WTC11 (cell line): ENCODE measurements around the gene EGR1. TPM values are rescaled to one million over a fixed set of nuclear protein-coding genes. Genes with fewer than 3 reads are reported as not detected.

Experiments
- ATAC-seq: fragments of 200-7000 bp; cut with Tn5 transposase; 2 replicates; pipeline ENCODE4 v1.10.0; 2021; ENCODE audit warnings: mild to moderate bottlenecking, moderate library complexity
- CTCF ChIA-PET: fragments of 300-600 bp; sonication (Branson Sonifier 250); formaldehyde crosslinking; loops from one replicate; lab custom pipeline; 2021; ENCODE audit warnings: antibody characterized with exemption; lab: Charles Lee
- POLR2A ChIA-PET: fragments of 350-600 bp; sonication (Branson Sonifier 250); formaldehyde crosslinking; loops from one replicate; lab custom pipeline; 2021; ENCODE audit warnings: antibody characterized with exemption; lab: Charles Lee
- DNase-seq: peaks from one replicate; pipeline ENCODE4 v3.0.0; 2021; ENCODE audit warnings: low spot score
- H3K27ac Mint-ChIP-seq: 2 replicates; pipeline ENCODE4 v1.8.0; 2021; ENCODE audit warnings: mixed read lengths
- H3K27me3 Mint-ChIP-seq: 2 replicates; pipeline ENCODE4 v1.8.0; 2021; ENCODE audit warnings: low read depth, mild to moderate bottlenecking, moderate library complexity, mixed read lengths
- H3K36me3 Mint-ChIP-seq: 2 replicates; pipeline ENCODE4 v1.8.0; 2021; ENCODE audit warnings: mixed read lengths
- H3K4me1 Mint-ChIP-seq: 2 replicates; pipeline ENCODE4 v1.8.0; 2022; ENCODE audit warnings: mixed read lengths
- H3K4me3 Mint-ChIP-seq: 2 replicates; pipeline ENCODE4 v1.8.0; 2021; ENCODE audit warnings: mild to moderate bottlenecking, moderate library complexity, mixed read lengths
- H3K9me3 Mint-ChIP-seq: 2 replicates; pipeline ENCODE4 v1.8.0; 2021; ENCODE audit warnings: mixed read lengths
- ARID4B ChIP-seq: sonication (generic); formaldehyde crosslinking; IDR thresholded peaks from 2 replicates; pipeline ENCODE4 v1.8.0; 2023; ENCODE audit warnings: missing genetic modification reagents, mild to moderate bottlenecking, borderline replicate concordance
- ATF1 ChIP-seq: sonication (generic); formaldehyde crosslinking; IDR thresholded peaks from 2 replicates; pipeline ENCODE4 v1.8.1; 2023; ENCODE audit warnings: mild to moderate bottlenecking, moderate library complexity, missing genetic modification reagents
- FOXJ3 ChIP-seq: sonication (generic); formaldehyde crosslinking; IDR thresholded peaks from 2 replicates; pipeline ENCODE4 v1.9.0; 2021; ENCODE audit warnings: missing genetic modification reagents, mild to moderate bottlenecking, borderline replicate concordance
- FOXP4 ChIP-seq: sonication (generic); formaldehyde crosslinking; IDR thresholded peaks from 2 replicates; pipeline ENCODE4 v1.8.0; 2022; ENCODE audit warnings: mild to moderate bottlenecking, missing genetic modification reagents
- NR1H2 ChIP-seq: sonication (generic); formaldehyde crosslinking; IDR thresholded peaks from 2 replicates; pipeline ENCODE4 v1.9.0; 2021; ENCODE audit warnings: mild to moderate bottlenecking, moderate library complexity, missing genetic modification reagents
- NR3C1 ChIP-seq: sonication (generic); formaldehyde crosslinking; conservative IDR thresholded peaks from 2 replicates; pipeline ENCODE4 v1.8.1; 2023; ENCODE audit warnings: low read depth, mild to moderate bottlenecking, missing genetic modification reagents
- SOX15 ChIP-seq: fragments of 250-450 bp; sonication (Bioruptor Pico); IDR thresholded peaks from 2 replicates; pipeline ENCODE4 v1.9.0; 2021; ENCODE audit warnings: mild to moderate bottlenecking
- SP1 ChIP-seq: sonication (generic); formaldehyde crosslinking; conservative IDR thresholded peaks from 2 replicates; pipeline ENCODE4 v1.8.1; 2022; ENCODE audit warnings: missing genetic modification reagents
- STAT6 ChIP-seq: sonication (generic); formaldehyde crosslinking; conservative IDR thresholded peaks from 2 replicates; pipeline ENCODE4 v1.8.1; 2023; ENCODE audit warnings: mild to moderate bottlenecking, low read depth, missing genetic modification reagents, moderate library complexity
- TP53 ChIP-seq: sonication (generic); formaldehyde crosslinking; IDR thresholded peaks from 2 replicates; pipeline ENCODE4 v1.8.1; 2023; ENCODE audit warnings: mild to moderate bottlenecking, missing genetic modification reagents
- USF1 ChIP-seq: sonication (generic); formaldehyde crosslinking; IDR thresholded peaks from 2 replicates; pipeline ENCODE4 v1.8.0; 2022; ENCODE audit warnings: mild to moderate bottlenecking, missing genetic modification reagents
- ZNF121 ChIP-seq: sonication (generic); formaldehyde crosslinking; IDR thresholded peaks from 2 replicates; pipeline ENCODE4 v1.8.0; 2023; ENCODE audit warnings: missing genetic modification reagents
- ZNF232 ChIP-seq: sonication (generic); formaldehyde crosslinking; IDR thresholded peaks from 2 replicates; pipeline ENCODE4 v1.8.0; 2022; ENCODE audit warnings: mild to moderate bottlenecking, missing genetic modification reagents
- total RNA-seq: library from RNA; stranded (reverse); gene quantifications from 3 replicates; pipeline ENCODE4 v1.2.3, GENCODE V29; 2021
- TF ChIP-seq, protein P1 (sequence below): sonication (generic); formaldehyde crosslinking; IDR thresholded peaks from 2 replicates; pipeline ENCODE4 v1.8.1; 2022; ENCODE audit warnings: missing genetic modification reagents, borderline replicate concordance

Gene EGR1
- total RNA-seq, 1 experiment from 2014 or later = 15.7 TPM

DNA sequence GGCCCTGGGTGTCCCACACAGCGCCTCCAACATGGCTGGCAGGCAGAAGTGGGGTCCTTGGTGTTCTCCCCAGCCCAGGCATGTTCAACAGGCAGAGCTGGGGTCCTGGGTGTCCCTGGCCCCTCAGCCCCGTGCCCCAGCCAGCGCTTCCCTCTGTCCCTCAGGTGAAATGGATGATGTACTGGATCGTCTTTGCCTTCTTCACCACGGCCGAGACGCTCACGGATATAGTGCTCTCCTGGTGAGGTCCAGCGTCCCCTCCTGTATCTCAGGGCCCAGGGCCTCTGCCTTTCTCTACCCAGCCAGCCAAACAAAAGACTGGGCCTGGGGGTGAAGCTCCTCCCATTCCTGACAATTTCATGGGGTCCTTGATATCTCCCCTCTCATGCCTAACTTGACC, 24.1 kb upstream of the EGR1 start (continued):
- no peak for TF ChIP-seq ZNF232
- TF ChIP-seq FOXJ3 (CRISPR knock-in tag) = no peak
- no peak for TF ChIP-seq SOX15 (CRISPR knock-in tag)
- TF ChIP-seq STAT6 (CRISPR knock-in tag) = no peak

GRCh38 chr5:138444078-138444773, 21.1 kb upstream of the EGR1 start:
- CTCF ChIA-PET = interaction anchor here (0.8 to 3.4 kb wide), 3 partner anchors 60 to 309 kb away, joined by 3 to 16 read pairs (median 4); partner anchors contain the start of genes CTNNA1 and KDM3B
- DNase-seq (no peak), ATAC-seq (no peak)
- no peaks in the 10 kb centered on the region for H3K9me3 Mint-ChIP-seq
- no peaks in the 10 kb centered on the region for H3K27me3 Mint-ChIP-seq
- POLR2A ChIA-PET = interaction anchor here (0.6 kb wide), 1 partner anchor 18 kb away, joined by 4 read pairs; no protein-coding TSS in a partner anchor
- H3K4me3 Mint-ChIP-seq = no peak overlapping the region
- peaks cover 19% of the 10 kb centered on the region for H3K4me1 Mint-ChIP-seq
- peak overlapping the region; percentile 36; the same call in 1 of the 2 replicates for H3K27ac Mint-ChIP-seq
- TF ChIP-seq ATF1 (CRISPR knock-in tag) (no peak), SP1 (no peak)
- TF ChIP-seq, all 79 proteins: peak for 0
- H3K36me3 Mint-ChIP-seq = no peaks in the 10 kb centered on the region

GRCh38 chr5:138444774-138445546, 20.3 kb upstream of the EGR1 start:
- Mint-ChIP-seq H3K9me3 (no peaks in the 10 kb centered on the region), H3K4me3 (no peak overlapping the region), H3K4me1 (peaks cover 15% of the 10 kb centered on the region), H3K27ac (peak overlapping the region; percentile 36; the same call in 1 of the 2 replicates), H3K27me3 (no peaks in the 10 kb centered on the region; the same call in 1 of the 2 replicates), H3K36me3 (no peaks in the 10 kb centered on the region)
- TF ChIP-seq FOXP4 (no peak), FOXJ3 (CRISPR knock-in tag) (no peak)
- no peak for ATAC-seq
- ChIA-PET CTCF (interaction anchor here (0.5 to 3.4 kb wide), 4 partner anchors 12 to 308 kb away, joined by 3 to 16 read pairs (median 5); partner anchors contain the start of gene CTNNA1), POLR2A (no interaction called here)
- DNase-seq = no peak

GRCh38 chr5:138445547-138446271, 19.6 kb upstream of the EGR1 start:
- Mint-ChIP-seq H3K4me1 (peaks cover 12% of the 10 kb centered on the region), H3K27ac (no peak overlapping the region), H3K9me3 (no peaks in the 10 kb centered on the region), H3K4me3 (no peak overlapping the region), H3K36me3 (no peaks in the 10 kb centered on the region), H3K27me3 (no peaks in the 10 kb centered on the region; the same call in 1 of the 2 replicates)
- CTCF ChIA-PET = interaction anchor here (0.5 to 3.4 kb wide), 3 partner anchors 11 to 58 kb away, joined by 3 to 16 read pairs (median 7); no protein-coding TSS in a partner anchor
- no peak for ATAC-seq
- no peak for DNase-seq
- POLR2A ChIA-PET = no interaction called here
- TF ChIP-seq USF1 (no peak), SOX15 (CRISPR knock-in tag) (no peak), NR3C1 (no peak), ZNF121 (CRISPR knock-in tag) (no peak), ARID4B (CRISPR knock-in tag) (no peak), NR1H2 (CRISPR knock-in tag) (no peak), TP53 (CRISPR knock-in tag) (no peak), SP1 (no peak), ATF1 (CRISPR knock-in tag) (no peak)
- TF ChIP-seq, protein P1, sequence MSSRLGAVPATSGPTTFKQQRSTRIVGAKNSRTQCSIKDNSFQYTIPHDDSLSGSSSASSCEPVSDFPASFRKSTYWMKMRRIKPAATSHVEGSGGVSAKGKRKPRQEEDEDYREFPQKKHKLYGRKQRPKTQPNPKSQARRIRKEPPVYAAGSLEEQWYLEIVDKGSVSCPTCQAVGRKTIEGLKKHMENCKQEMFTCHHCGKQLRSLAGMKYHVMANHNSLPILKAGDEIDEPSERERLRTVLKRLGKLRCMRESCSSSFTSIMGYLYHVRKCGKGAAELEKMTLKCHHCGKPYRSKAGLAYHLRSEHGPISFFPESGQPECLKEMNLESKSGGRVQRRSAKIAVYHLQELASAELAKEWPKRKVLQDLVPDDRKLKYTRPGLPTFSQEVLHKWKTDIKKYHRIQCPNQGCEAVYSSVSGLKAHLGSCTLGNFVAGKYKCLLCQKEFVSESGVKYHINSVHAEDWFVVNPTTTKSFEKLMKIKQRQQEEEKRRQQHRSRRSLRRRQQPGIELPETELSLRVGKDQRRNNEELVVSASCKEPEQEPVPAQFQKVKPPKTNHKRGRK = no peak
